Adrenal gland (tissue), 12 donors: ENCODE data around the gene P2RY8. TPM values are rescaled to one million over a fixed set of nuclear protein-coding genes. Genes with fewer than 3 reads are reported as not detected.

ENCODE experiments used
- DNase-seq, 7 donors: peaks; one replicate each; pipeline ENCODE4 v3.0.0-alpha.2; 2019 to 2020
- H3K27ac ChIP-seq, 5 donors: fragments of 200-600 bp; sonication (generic) in 4 of 5; 1 replicate in 3 of 5; 2 replicates in 2 of 5; pipeline versions ENCODE4 v1.5.1 to v1.8.0; 2016 to 2020; ENCODE audit warnings: mild to moderate bottlenecking in 1 of 5
- H3K27me3 ChIP-seq: fragments of 200-600 bp; 2 replicates; pipeline ENCODE4 v1.8.0; 2021
- H3K36me3 ChIP-seq, 2 donors: fragments of 200-600 bp; replicated peaks in 1 of 2; 1 replicate in 1 of 2; 2 replicates in 1 of 2; pipeline versions ENCODE4 v1.5.1 to v1.8.0; 2018 to 2022
- H3K4me1 ChIP-seq, 2 donors: fragments of 200-600 bp; replicated peaks in 1 of 2; 1 replicate in 1 of 2; 2 replicates in 1 of 2; pipeline versions ENCODE4 v1.5.1 to v1.8.0; 2018 to 2021
- H3K4me3 ChIP-seq, 4 donors: fragments of 200-600 bp; sonication (generic) in 3 of 4; one replicate each; pipeline ENCODE4 v1.5.1; 2016 to 2018
- H3K9me3 ChIP-seq, 3 donors: fragments of 200-600 bp; sonication (generic) in 1 of 3; replicated peaks in 1 of 3; 1 replicate in 2 of 3; 2 replicates in 1 of 3; pipeline versions ENCODE4 v1.5.1 to v1.8.0; 2016 to 2021
- POLR2A ChIP-seq, 2 donors: fragments of 450-650 bp; IDR thresholded peaks; one replicate each; pipeline ENCODE4 v1.6.1; 2017; ENCODE audit warnings: antibody characterized with exemption in 2 of 2, mild to moderate bottlenecking in 2 of 2, moderate library complexity in 1 of 2
- WGBS, 4 donors: extraction: QIAGEN DNeasy Blood & Tissue Kit in 2 of 4; methylation state at CpG; one replicate each; pipeline versions ENCODE4 v1.1.5 to v1.1.7; 2013 to 2017; 5-methylcytosine and 5-hydroxymethylcytosine counted together
- intact Hi-C, 2 donors: fragments of 100-400 bp; cut with DNase I; formaldehyde crosslinking; loops; one replicate each; pipeline versions ENCODE4 v1.14.1 to v1.15.0; 2022 to 2023
- polyA plus RNA-seq, 3 donors: library from polyadenylated mRNA; stranded (reverse); fragments of 200-250 nt in 2 of 3; fragments of 350-450 nt in 1 of 3; fragmentation: Illumina TruSeq in 1 of 3; extraction: RNeasy Lipid Tissue Mini Kit (QIAGEN cat#74804) in 1 of 3; gene quantifications; one replicate each; pipeline ENCODE4 v1.2.3, GENCODE V29; 2013 to 2014
- total RNA-seq, 9 donors: library from RNA; depleted of rRNA in 4 of 9; stranded (reverse); fragments of >200 nt in 4 of 9; fragments of 120-200 nt in 1 of 9; fragmentation: NEBNext Ultra II Directional in 1 of 9; extraction: Animal tissue kit (Norgen Biotek cat#: 25700) in 1 of 9; gene quantifications; one replicate each; pipeline versions ENCODE4 v1.1.0 to v1.2.4, GENCODE V29; 2013 to 2023
- TF ChIP-seq, protein P1 (sequence below), 6 experiments: fragments of 450-650 bp in 4 of 6; fragments of 200-600 bp in 2 of 6; sonication (generic) in 1 of 6; IDR thresholded peaks; 1 replicate in 5 of 6; 2 replicates in 1 of 6; pipeline versions ENCODE4 v1.5.1 to v1.8.0; 2016 to 2021; ENCODE audit warnings: antibody characterized with exemption in 6 of 6, mild to moderate bottlenecking in 2 of 6, moderate library complexity in 1 of 6
- donor health status: healthy with polysubstance abuse.
- donor health status: Bipolar disorder and iron deficiency.
- donor health status: DM: yes; HTN: yes; CAD: no.
- donor health status: DM: no; HTN: no; CAD: no.
- donor health status: DM: no; HTN: no; CAD: no.
- donor health status: DM: yes; HTN: yes; CAD: no.

P2RY8 gene
- total and polyA plus RNA-seq, 12 donors = 1.9 to 13.4 (median 6.0) TPM

DNA sequence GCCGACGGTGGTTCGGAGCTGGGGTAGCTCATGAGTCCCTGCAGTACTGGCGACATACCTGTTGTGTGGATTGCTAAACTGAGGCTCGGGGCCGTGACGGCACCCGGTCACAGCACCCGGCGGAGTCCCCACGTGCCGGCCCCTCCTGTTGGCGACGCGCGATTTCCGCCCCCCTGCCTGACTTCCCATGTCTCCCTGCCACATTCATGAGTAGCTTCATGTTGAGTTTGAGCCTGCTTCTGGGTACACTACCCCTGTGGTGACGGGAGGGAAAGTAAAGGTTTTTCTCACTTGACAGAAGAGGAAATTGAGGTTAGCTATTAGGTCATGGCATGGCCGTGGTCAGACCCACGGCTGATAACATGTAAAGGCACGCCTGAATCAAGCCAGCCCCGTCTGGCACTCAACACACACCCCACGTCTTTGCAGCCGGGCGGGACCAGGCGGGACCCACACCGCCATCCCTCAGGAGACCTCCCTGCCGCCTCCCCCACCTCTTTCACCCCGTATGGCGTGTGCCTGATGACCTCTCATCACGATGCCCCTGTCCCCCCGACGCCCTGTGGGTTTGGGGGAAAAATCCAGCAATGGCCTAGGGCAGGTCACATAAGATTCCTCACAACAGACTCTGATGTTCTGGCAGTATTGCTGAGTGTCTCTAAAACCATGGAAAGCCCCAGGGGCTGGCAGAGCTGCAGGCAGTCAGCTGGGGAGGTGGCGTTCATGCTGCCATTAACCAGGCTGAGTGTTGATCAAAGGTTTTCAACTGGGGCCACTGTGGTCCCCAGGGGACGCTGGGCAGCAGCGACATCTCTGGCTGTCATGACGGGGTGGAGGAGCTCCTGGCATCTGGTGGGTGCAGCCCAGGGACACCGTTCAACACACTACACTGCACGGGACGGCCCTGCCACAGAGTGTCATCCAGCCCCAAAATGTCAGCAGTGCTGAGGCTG is 29.2 kb downstream of the P2RY8 start:
- Histone ChIP-seq H3K27ac (no peak overlapping the region), H3K4me3 (no peak overlapping the region), H3K36me3 (no peaks in the 10 kb centered on the region), H3K4me1 (peaks cover 4 to 5% of the 10 kb centered on the region in 2 donors), H3K9me3 (no peaks in the 10 kb centered on the region), H3K27me3 (no peaks in the 10 kb centered on the region)
- intact Hi-C loops = no loop called here
- peak in 1 of 7 donors; percentile 22 for DNase-seq
- no peak for TF ChIP-seq POLR2A (IDR thresholded peaks at IDR 0.05)
- TF ChIP-seq, protein P1, sequence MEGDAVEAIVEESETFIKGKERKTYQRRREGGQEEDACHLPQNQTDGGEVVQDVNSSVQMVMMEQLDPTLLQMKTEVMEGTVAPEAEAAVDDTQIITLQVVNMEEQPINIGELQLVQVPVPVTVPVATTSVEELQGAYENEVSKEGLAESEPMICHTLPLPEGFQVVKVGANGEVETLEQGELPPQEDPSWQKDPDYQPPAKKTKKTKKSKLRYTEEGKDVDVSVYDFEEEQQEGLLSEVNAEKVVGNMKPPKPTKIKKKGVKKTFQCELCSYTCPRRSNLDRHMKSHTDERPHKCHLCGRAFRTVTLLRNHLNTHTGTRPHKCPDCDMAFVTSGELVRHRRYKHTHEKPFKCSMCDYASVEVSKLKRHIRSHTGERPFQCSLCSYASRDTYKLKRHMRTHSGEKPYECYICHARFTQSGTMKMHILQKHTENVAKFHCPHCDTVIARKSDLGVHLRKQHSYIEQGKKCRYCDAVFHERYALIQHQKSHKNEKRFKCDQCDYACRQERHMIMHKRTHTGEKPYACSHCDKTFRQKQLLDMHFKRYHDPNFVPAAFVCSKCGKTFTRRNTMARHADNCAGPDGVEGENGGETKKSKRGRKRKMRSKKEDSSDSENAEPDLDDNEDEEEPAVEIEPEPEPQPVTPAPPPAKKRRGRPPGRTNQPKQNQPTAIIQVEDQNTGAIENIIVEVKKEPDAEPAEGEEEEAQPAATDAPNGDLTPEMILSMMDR (IDR thresholded peaks at IDR 0.05) = no peak
- 74 to 85% (median 80%) methylated on average over 21 to 40 of the region's 40 CpGs for WGBS, 4 donors

DNA sequence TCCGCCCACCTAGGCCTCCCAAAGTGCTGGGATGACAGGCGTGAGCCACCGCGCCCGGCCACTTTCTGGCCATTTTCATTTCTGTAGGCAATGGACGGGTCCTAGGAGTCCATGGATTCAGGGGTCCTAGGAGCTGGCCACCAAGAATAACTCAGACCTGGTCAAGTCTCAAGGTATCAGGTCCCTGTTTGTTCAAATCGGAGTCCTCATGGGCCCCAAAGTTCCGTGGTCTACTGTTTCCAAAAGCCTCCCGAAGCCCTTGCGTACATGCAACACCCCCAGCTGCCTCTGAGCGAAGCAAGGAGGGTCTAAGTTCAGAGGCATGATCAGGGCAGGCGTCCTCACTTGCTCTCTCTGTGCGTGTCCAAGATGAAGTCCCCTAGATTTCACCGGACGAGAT is 30.1 kb downstream of the P2RY8 start:
- no peak for DNase-seq
- Histone ChIP-seq H3K27me3 (no peaks in the 10 kb centered on the region), H3K27ac (no peak overlapping the region), H3K9me3 (no peaks in the 10 kb centered on the region), H3K4me3 (no peak overlapping the region), H3K4me1 (peaks cover 4 to 5% of the 10 kb centered on the region in 2 donors), H3K36me3 (no peaks in the 10 kb centered on the region)
- no peak for TF ChIP-seq POLR2A (IDR thresholded peaks at IDR 0.05)
- TF ChIP-seq, protein P1 (IDR thresholded peaks at IDR 0.05) = no peak
- intact Hi-C loops = no loop called here
- 80 to 86% (median 83%) methylated on average over 11 to 15 of the region's 15 CpGs for WGBS, 4 donors

DNA sequence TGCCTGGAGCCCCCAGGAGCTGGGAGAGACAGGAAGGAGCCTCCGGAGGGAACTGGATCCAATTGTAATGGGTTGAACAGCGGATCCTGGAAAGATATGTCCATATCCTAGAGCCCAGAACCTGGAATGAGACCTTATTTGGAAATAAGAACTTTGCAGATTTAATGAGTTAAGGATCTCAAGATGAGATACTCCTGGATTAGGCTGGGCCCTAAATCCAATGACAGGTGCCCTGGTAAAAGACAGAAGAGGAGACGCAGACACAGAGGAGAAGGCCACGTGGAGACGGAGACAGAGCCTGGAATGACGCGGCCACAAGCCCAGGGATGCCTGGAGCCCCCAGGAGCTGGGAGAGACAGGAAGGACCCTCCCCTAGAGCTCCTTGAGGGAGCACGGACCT is 34.1 kb downstream of the P2RY8 start:
- no peak for TF ChIP-seq POLR2A (IDR thresholded peaks at IDR 0.05)
- DNase-seq = no peak
- H3K36me3 ChIP-seq = no peaks in the 10 kb centered on the region
- H3K9me3 ChIP-seq = no peaks in the 10 kb centered on the region
- H3K4me1 ChIP-seq = peaks cover 4 to 5% of the 10 kb centered on the region in 2 donors
- H3K4me3 ChIP-seq = no peak overlapping the region
- intact Hi-C loops = no loop called here
- no peak overlapping the region for H3K27ac ChIP-seq
- 80 to 92% (median 90%) methylated on average over 8 of the region's 8 CpGs for WGBS, 4 donors
- H3K27me3 ChIP-seq = no peaks in the 10 kb centered on the region

DNA sequence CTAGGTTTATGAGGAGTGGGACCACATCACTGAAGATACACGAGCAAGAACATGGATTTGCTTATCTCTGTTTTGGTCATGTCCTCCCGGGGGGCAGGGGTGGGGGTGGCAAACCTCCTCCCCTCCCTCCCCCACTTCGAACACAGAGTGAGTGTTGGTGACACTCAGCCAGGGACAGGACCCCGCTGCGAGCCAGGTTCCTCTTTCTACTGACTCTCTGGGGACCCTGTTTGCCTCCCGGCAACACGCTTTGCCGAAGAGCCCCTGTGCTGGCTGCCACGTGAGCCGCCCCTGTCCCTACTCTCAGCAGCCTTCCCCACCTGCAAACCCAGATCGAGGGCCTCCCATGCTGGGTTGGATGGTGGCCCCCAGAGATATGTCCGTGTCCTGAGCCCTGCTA is 34.7 kb downstream of the P2RY8 start:
- H3K27me3 ChIP-seq = no peaks in the 10 kb centered on the region
- 70 to 85% (median 77%) methylated on average over 12 of the region's 12 CpGs for WGBS, 4 donors
- H3K4me3 ChIP-seq = no peak overlapping the region
- no peaks in the 10 kb centered on the region for H3K36me3 ChIP-seq
- H3K27ac ChIP-seq = peak overlapping the region in 1 of 5 donors; percentile 10
- intact Hi-C loops = no loop called here
- no peaks in the 10 kb centered on the region for H3K9me3 ChIP-seq
- peaks cover 4 to 5% of the 10 kb centered on the region in 2 donors for H3K4me1 ChIP-seq
- TF ChIP-seq, protein P1 (IDR thresholded peaks at IDR 0.05) = no peak
- no peak for TF ChIP-seq POLR2A (IDR thresholded peaks at IDR 0.05)
- DNase-seq = no peak
